Dermis blood vessel endothelial cell (primary cell): Measurements from ENCODE around the gene JCHAIN. TPM values are rescaled to one million over a fixed set of nuclear protein-coding genes. Genes with fewer than 3 reads are reported as not detected.

Experiments used
- DNase-seq: peaks from one replicate; pipeline ENCODE4 v3.0.0; 2010
- total RNA-seq: library from RNA; depleted of rRNA; stranded (reverse); fragments of >200 nt; gene quantifications from 2 replicates; pipeline ENCODE4 v1.2.3, GENCODE V29; 2014

The JCHAIN gene
- total RNA-seq, 1 donor from 2014 or later = not detected

GRCh38 chr4:70637239-70637913, 28.9 kb downstream of the JCHAIN start:
- no peak for DNase-seq

- DNase-seq = no peak
These were observed 31.8 kb downstream of the JCHAIN start for GRCh38 chr4:70634482-70634881.

GRCh38 chr4:70632028-70632427, 34.3 kb downstream of the JCHAIN start:
- DNase-seq = peak; percentile 61

- no peak for DNase-seq
These were observed 36.1 kb downstream of the JCHAIN start for GRCh38 chr4:70630162-70630561.

GRCh38 chr4:70629469-70630090, 36.7 kb downstream of the JCHAIN start:
- no peak for DNase-seq

GRCh38 chr4:70628444-70628843, 37.9 kb downstream of the JCHAIN start, which contains the start of gene ENAM:
TSS of gene ENAM (plus strand) at chr4:70628744. CDS start at chr4:70629501, 757 bp downstream.
- DNase-seq = no peak

GRCh38 chr4:70627620-70628019, 38.7 kb downstream of the JCHAIN start:
- DNase-seq = no peak

GRCh38 chr4:70624226-70624793, 42.0 kb downstream of the JCHAIN start:
- DNase-seq = no peak

- no peak for DNase-seq
These were observed 43.0 kb downstream of the JCHAIN start for GRCh38 chr4:70623323-70623722.

GRCh38 chr4:70619778-70620177, 46.5 kb downstream of the JCHAIN start:
- DNase-seq = no peak

- no peak for DNase-seq
These were observed 47.0 kb downstream of the JCHAIN start for GRCh38 chr4:70619288-70619687.

GRCh38 chr4:70614184-70614555, 52.1 kb downstream of the JCHAIN start:
- DNase-seq = no peak

GRCh38 chr4:70613306-70614183, 52.8 kb downstream of the JCHAIN start:
- DNase-seq = no peak

GRCh38 chr4:70608324-70608723, 58.0 kb downstream of the JCHAIN start:
- DNase-seq = no peak

GRCh38 chr4:70607334-70607853, 58.9 kb downstream of the JCHAIN start:
- no peak for DNase-seq

- DNase-seq = no peak
These were observed 59.8 kb downstream of the JCHAIN start for GRCh38 chr4:70606459-70606858.

Other genes starting within 250 kb of the JCHAIN start
- not detected in 2 replicates for gene MUC7, start 194.3 kb downstream of the JCHAIN start, total RNA-seq
- gene AMTN, start 147.9 kb downstream of the JCHAIN start, total RNA-seq = not detected in 2 replicates
- not detected in 2 replicates for gene AMBN, start 74.3 kb downstream of the JCHAIN start, total RNA-seq
- not detected in 2 replicates for gene ENAM, start 37.8 kb downstream of the JCHAIN start, total RNA-seq
- gene UTP3, start 22.0 kb upstream of the JCHAIN start, total RNA-seq = 20.8 and 27.1 TPM in 2 replicates
- 50.7 and 58.9 TPM in 2 replicates for gene RUFY3, start 55.5 kb upstream of the JCHAIN start, total RNA-seq
- gene GRSF1, start 173.4 kb upstream of the JCHAIN start, total RNA-seq = 82.4 and 117 TPM in 2 replicates
- gene MOB1B, start 235.9 kb upstream of the JCHAIN start, total RNA-seq = 11.7 and 16.8 TPM in 2 replicates